GM21528 (cell line): ENCODE data around the gene SLC16A12.
"Not testable (repeated sequence)": the region's sequence is repeated elsewhere in the genome, so short reads cannot be mapped to it uniquely, and the experiment has no call there.

Experiments used
- ATAC-seq: cut with Tn5 transposase; IDR thresholded peaks from one replicate; pipeline ENCODE4 v1.9.1; 2021; ENCODE audit warnings: mild to moderate bottlenecking, moderate library complexity; ENCODE audit not compliant: unreplicated experiment, low FRiP score

Gene SLC16A12

GRCh38 chr10:89475591-89475998 lies 59.8 kb downstream of the SLC16A12 start:
- no peak for ATAC-seq

- ATAC-seq, result no peak
Measured at GRCh38 chr10:89475125-89475524, 60.3 kb downstream of the SLC16A12 start.

GRCh38 chr10:89474452-89474851 lies 60.9 kb downstream of the SLC16A12 start:
- ATAC-seq, result no peak

DNA sequence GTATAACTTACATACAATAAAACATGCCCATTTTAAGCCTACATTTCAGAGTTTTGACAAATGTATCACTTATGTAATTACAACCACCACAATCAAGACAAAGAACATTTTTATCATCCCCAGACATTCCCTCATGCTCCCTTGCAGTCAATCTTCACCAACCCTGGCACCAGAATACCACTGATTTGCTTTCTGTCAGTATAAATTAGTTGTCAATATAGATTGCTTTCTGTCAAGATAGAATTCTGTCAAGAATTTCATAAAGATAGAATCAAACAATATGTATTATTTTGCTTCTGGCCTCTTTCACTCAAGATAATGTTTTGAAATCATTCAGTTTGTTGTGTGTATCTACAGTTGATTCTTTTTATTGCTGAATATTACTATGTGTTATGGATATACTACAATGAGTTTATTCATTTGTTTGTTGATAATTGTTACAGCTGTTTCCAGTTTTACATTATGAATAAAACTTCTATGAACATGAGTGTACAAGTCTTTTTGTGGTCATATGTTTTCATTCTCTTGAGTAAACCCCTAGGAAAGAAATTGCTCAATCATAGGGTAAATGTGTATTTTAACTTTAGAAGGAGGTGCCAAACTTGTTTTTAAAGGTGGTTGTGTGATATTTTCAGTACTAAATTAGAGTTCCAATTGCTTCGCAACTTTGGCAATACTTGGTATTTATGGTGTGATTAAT lies 64.1 kb downstream of the SLC16A12 start:
- ATAC-seq, result no peak

GRCh38 chr10:89470628-89471027 lies 64.8 kb downstream of the SLC16A12 start:
- no peak for ATAC-seq

DNA sequence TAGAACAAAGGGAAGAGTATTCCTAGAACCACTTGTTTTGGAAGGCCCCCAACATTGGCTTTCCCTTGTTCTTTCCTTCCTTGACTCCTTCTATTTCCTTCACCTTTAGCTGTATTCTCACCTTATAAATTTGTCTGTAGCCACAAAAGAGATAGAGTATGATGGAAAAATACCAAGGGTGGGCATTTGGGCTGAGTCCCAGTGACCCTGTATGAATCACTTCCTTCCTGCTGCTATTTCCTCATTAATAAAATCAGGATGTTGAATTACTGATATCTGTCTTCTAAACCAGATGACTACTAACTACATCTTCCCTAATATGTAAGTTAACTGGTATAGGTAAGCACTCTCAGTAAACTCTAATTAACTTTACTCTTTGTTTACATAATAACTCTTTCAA lies 65.9 kb downstream of the SLC16A12 start:
- ATAC-seq, result no peak

DNA sequence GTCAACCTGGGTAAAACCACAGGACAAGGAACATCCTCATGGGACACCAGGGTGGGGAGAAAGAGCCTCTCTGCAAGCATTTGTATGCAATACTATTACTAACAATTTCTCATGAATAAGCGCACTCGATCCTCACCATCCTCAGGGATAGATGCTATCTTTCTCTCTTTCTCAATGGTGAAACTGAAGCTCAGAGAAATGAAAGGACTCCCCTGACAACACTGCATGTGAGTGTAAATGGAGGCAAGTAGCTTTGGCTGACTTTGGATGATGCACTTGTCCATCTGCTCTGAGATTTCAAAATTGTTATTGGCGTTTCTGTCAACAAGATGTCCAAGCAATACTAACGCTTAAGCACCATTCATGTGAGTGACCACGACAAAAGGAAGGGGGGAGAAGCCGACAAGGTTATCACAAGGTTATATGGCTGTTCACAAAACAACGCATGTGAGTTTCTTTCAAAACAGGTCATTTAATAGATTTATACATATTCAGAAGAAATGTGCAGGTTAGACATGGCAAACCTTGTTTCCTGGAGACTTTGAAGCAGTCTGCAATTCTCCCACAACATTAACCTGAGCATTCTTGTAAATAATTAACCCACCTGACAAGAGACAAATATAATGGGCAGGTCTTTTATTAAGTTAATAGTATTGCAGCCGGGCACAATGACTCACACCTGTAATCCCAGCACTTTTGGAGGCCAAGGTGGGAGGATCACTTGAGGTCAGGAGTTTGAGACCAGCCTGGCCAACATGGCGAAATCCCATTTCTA lies 67.0 kb downstream of the SLC16A12 start:
- ATAC-seq, result no peak

- no peak for ATAC-seq
Measured at GRCh38 chr10:89466599-89467035, 68.8 kb downstream of the SLC16A12 start.

GRCh38 chr10:89465196-89465595 lies 70.2 kb downstream of the SLC16A12 start:
- ATAC-seq, result no peak

DNA sequence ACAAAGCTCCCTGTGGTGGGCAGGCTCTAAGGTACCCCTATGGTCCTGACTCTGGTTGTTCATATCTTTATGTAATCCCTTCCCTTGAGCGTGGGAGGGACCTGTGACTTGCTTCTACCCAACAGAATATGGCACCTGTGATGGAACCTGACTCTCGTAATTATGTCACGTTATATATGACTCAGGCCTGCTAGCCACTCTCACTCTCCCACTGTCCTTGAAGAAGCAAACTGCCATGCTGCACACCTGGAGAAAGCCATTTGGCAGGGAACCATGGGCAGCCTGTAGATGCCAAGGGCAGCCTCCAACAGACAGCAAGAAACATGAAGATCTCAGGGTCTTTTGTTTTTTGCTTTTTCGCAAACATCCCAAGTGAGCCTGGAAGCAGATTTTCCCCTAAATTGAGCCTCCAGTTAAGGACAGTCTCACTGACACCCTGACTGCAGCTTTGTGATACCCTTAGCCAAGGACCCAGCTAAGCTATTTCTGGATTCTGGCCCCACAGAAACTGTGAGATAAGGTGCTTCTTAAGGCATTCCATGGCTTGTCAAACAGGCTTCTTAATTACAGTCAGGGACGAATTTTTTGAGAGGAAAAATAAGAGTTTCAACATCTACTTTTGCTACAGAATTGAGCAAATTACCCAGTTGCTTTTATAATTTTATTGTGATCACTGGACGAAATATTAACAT lies 71.4 kb downstream of the SLC16A12 start:
- no peak for ATAC-seq

DNA sequence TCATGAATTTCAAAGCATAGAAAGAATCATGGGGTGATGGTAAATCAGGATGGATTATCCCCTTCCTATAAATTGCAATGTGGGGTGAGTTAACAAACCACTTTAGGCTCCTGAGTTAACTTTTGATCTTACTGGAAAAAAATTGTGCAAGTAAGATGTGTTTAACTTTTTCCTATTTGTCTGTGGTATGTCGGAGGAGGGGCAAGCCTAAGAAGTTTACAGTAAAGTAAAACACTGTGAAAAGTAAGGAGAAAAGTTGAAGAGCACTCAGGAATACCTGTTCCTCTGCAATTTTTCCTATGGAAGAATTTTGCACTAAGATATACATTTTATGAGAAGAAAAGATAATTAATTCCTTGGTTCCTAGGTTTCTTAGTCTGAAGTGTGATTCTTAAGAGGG lies 76.6 kb downstream of the SLC16A12 start:
- ATAC-seq, result no peak

GRCh38 chr10:89458291-89458690 lies 77.1 kb downstream of the SLC16A12 start:
- no peak for ATAC-seq

- no peak for ATAC-seq
Measured at GRCh38 chr10:89454561-89455347, 80.6 kb downstream of the SLC16A12 start.

GRCh38 chr10:89452193-89452592 lies 83.2 kb downstream of the SLC16A12 start:
- no peak for ATAC-seq

DNA sequence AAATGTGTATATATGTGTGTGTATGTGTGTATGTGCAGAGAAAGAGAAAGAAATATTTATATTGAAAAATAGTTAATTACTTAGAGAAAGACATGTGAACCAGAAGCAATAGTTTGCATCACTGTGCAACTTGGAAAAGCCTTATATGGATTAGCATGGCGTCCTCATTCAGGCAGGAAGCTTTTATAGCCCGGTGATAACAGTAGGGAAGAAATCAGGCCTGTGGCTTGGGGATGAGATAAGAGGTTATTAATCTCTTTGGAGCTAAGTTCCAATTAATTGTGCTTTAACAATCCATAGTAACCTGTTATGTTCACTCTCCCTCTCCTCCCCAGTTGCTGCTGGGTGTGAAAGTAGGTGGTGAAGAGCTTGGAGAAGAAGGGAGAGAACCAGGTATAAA lies 84.5 kb downstream of the SLC16A12 start:
- ATAC-seq, result no peak

DNA sequence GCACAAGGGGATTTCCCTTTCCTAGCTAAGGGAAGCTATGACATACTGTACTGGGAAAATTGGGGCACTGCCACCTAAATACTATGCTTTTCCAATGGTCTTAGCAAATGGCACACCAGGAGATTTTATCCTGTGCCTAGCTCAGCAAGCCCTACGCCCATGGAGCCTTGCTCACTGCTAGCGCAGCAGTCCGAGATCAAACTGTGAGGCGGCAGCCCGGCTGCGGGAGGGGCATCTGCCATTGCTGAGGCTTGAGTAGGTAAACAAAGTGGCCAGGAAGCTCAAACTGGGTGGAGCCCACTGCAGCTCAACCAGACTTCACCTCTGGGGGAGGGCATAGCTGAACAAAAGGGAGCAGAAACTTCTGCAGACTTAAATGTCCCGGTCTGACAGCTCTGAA lies 90.6 kb downstream of the SLC16A12 start:
- ATAC-seq, result not testable (repeated sequence)

- ATAC-seq, result no peak
Measured at GRCh38 chr10:89442289-89442688, 93.1 kb downstream of the SLC16A12 start.

DNA sequence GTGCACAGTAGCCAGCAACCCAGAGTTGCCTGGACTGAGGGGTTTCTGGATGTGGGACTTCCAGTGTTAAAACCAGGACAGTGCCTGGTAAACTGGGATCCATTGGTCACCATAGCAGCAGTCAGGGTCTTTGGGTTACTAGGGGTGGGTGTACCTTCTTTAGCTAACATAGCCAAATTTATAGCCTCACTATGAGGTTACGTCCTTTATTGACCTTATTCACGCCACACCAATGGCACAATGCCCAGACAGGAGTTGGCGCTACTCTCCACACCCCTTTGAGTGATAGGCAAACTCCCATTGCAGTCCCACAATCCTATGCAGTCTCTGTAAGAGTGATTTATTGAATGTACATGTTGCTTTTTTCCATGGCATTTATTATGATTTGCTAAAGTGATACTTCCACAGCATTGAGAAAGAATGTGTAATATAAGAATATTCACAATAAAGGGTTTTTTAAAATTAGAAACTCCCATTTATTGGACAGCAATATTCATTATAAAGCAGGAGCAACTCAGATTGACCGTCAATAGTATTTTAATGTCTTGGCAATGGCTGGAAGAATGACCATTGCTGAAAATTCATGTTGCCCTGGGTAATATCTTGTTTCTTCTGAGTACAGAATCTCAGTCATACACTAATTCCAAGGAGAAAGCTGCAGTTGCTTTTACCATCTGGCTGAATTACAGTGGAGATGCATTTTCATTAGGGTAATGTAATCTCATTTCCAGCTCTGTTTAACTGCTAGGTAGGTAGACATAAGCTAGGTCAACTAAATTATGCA lies 95.0 kb downstream of the SLC16A12 start:
- ATAC-seq, result no peak

DNA sequence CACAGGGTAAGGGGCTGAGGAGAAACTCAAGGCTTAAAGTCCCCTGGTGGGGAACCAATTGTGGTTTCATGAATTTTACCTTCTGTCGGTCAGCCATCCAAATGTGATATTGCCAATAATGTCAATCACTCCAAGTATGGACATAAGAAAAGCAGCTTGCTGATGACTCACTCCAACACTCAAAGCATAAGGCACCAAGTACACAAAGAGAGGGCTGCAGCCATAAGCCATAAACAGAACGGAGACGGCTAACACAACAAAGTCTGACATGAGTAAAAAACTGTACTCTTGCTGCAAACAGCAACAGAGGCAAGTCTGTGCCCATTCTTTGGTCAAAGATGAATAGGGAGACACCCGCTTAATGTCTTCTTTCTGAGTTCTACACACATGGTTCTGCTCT lies 96.9 kb downstream of the SLC16A12 start:
- no peak for ATAC-seq

DNA sequence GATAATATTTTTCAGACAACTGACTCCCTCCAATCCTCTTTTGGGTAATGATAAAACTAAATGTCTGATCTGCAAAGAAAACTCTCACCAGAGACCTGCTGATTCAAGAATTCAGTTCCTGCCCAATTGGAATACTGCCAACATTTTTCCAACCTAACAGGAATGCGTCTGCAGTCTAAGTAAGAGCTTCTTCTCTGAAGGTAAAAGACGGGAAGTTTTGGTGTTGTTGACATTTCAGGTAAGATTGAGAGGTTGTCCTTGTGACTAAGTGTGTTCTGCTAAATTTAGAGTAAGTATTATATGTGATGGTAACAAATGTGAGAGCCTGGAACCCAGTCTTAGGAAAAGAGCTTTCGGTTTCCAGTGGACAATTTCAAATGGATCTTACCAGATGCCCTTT lies 103.4 kb downstream of the SLC16A12 start:
- ATAC-seq, result no peak
